ENCODE measurements around the gene MPO.

Gene MPO

GRCh38 chr17:58327363-58328194 lies 46.8 kb upstream of the MPO start:
- H3K27ac ChIP-seq: no peak overlapping the region
- H3K4me3 ChIP-seq (ENCODE audit: low read depth, low read length): no peak overlapping the region
- in situ Hi-C loops (cut with HindIII; ENCODE audit: low pct_ligation_motif_present, low sequenced_read_pairs): no loop called here
- no peaks in the 10 kb centered on the region for H3K36me3 ChIP-seq (replicated peaks)
- peaks cover 28% of the 10 kb centered on the region for H3K27me3 ChIP-seq (replicated peaks)
- TF ChIP-seq CTCF (IDR thresholded peaks at IDR 0.05; ENCODE audit: low read depth, low read length, missing control alignments): no peak
- DNase-seq: no peak

GRCh38 chr17:58326609-58327362 lies 46.1 kb upstream of the MPO start:
- TF ChIP-seq CTCF (IDR thresholded peaks at IDR 0.05; ENCODE audit: low read depth, low read length, missing control alignments): no peak
- DNase-seq: no peak
- Histone ChIP-seq H3K36me3 (replicated peaks) (no peaks in the 10 kb centered on the region), H3K4me3 (ENCODE audit: low read depth, low read length) (no peak overlapping the region), H3K27me3 (replicated peaks) (peaks cover 28% of the 10 kb centered on the region), H3K27ac (no peak overlapping the region)
- in situ Hi-C loops (cut with HindIII; ENCODE audit: low pct_ligation_motif_present, low sequenced_read_pairs): no loop called here

GRCh38 chr17:58325976-58326468 lies 45.3 kb upstream of the MPO start:
- peaks cover 28% of the 10 kb centered on the region for H3K27me3 ChIP-seq (replicated peaks)
- no peak overlapping the region for H3K4me3 ChIP-seq (ENCODE audit: low read depth, low read length)
- no peaks in the 10 kb centered on the region for H3K36me3 ChIP-seq (replicated peaks)
- no peak overlapping the region for H3K27ac ChIP-seq
- no peak for DNase-seq
- in situ Hi-C loops (cut with HindIII; ENCODE audit: low pct_ligation_motif_present, low sequenced_read_pairs): no loop called here
- no peak for TF ChIP-seq CTCF (IDR thresholded peaks at IDR 0.05; ENCODE audit: low read depth, low read length, missing control alignments)

- peaks cover 28% of the 10 kb centered on the region for H3K27me3 ChIP-seq (replicated peaks)
- no peak overlapping the region for H3K27ac ChIP-seq
- no peaks in the 10 kb centered on the region for H3K36me3 ChIP-seq (replicated peaks)
- TF ChIP-seq CTCF (IDR thresholded peaks at IDR 0.05; ENCODE audit: low read depth, low read length, missing control alignments): no peak
- no peak for DNase-seq
- in situ Hi-C loops (cut with HindIII; ENCODE audit: low pct_ligation_motif_present, low sequenced_read_pairs): no loop called here
- H3K4me3 ChIP-seq (ENCODE audit: low read depth, low read length): no peak overlapping the region
Measured at GRCh38 chr17:58325289-58325726, 44.6 kb upstream of the MPO start.

GRCh38 chr17:58324409-58325288 lies 43.9 kb upstream of the MPO start:
- Histone ChIP-seq H3K27me3 (replicated peaks) (peaks cover 28% of the 10 kb centered on the region), H3K36me3 (replicated peaks) (no peaks in the 10 kb centered on the region), H3K4me3 (ENCODE audit: low read depth, low read length) (peak overlapping the region; percentile 59), H3K27ac (no peak overlapping the region)
- in situ Hi-C loops (cut with HindIII; ENCODE audit: low pct_ligation_motif_present, low sequenced_read_pairs): no loop called here
- no peak for DNase-seq
- no peak for TF ChIP-seq CTCF (IDR thresholded peaks at IDR 0.05; ENCODE audit: low read depth, low read length, missing control alignments)

Data from brain microvascular endothelial cell (primary cell).